B cell (primary cell): ENCODE measurements around the gene LARGE1. TPM values are rescaled to one million over a fixed set of nuclear protein-coding genes. Genes with fewer than 3 reads are reported as not detected.

ENCODE experiments used
- ATAC-seq: fragments of 200-7000 bp; cut with Tn5 transposase; one replicate; pipeline ENCODE4 v1.10.0; 2021; ENCODE audit warnings: low read depth, mild to moderate bottlenecking, moderate number of reproducible peaks, moderate library complexity
- CTCF ChIA-PET: fragments of 350-600 bp; sonication (Branson Sonifier 250); formaldehyde crosslinking; loops from one replicate; lab custom pipeline; 2021; ENCODE audit warnings: antibody characterized with exemption, inconsistent platforms; lab: Charles Lee
- POLR2A ChIA-PET: fragments of 350-600 bp; sonication (Branson Sonifier 250); formaldehyde crosslinking; loops from one replicate; lab custom pipeline; 2021; ENCODE audit warnings: antibody characterized with exemption; lab: Charles Lee
- DNase-seq: peaks from one replicate; pipeline ENCODE4 v3.0.0; 2013
- H2AFZ ChIP-seq: 2 replicates; pipeline ENCODE4 v1.6.1; 2012; ENCODE audit warnings: mild to moderate bottlenecking, low read depth, low read length; ENCODE audit not compliant: insufficient read depth, poor library complexity, severe bottlenecking
- H3K27ac ChIP-seq, 2 donors: 1 replicate in 1 of 2; 2 replicates in 1 of 2; pipeline ENCODE4 v1.5.1; 2012 to 2013; ENCODE audit warnings: low read length in 2 of 2, mild to moderate bottlenecking in 2 of 2, moderate library complexity in 1 of 2
- H3K27me3 ChIP-seq, 4 experiments: fragments of 200-600 bp in 1 of 4; sonication (generic) in 1 of 4; replicated peaks in 1 of 4; 1 replicate in 2 of 4; 2 replicates in 2 of 4; pipeline versions ENCODE4 v1.6.1 to v1.7.0; 2013 to 2016; ENCODE audit warnings: low read length in 3 of 4, mild to moderate bottlenecking in 2 of 4, mixed read lengths in 1 of 4, moderate library complexity in 1 of 4; ENCODE audit not compliant: insufficient read depth in 4 of 4, control insufficient read depth in 3 of 4; ENCODE audit errors: control extremely low read depth in 1 of 4
- H3K36me3 ChIP-seq, 2 experiments: replicated peaks in 1 of 2; 1 replicate in 1 of 2; 2 replicates in 1 of 2; pipeline versions ENCODE4 v1.6.1 to v1.7.1; 2013; ENCODE audit warnings: low read length in 1 of 2; ENCODE audit not compliant: insufficient read depth in 2 of 2, control insufficient read depth in 1 of 2; ENCODE audit errors: control extremely low read depth in 1 of 2, extremely low read depth in 1 of 2
- H3K4me1 ChIP-seq, 2 donors: fragments of 200-600 bp in 1 of 2; sonication (generic) in 1 of 2; 1 replicate in 1 of 2; 2 replicates in 1 of 2; pipeline versions ENCODE4 v1.5.1 to v1.6.1; 2013 to 2017; ENCODE audit warnings: low read length in 2 of 2; ENCODE audit not compliant: control insufficient read depth in 2 of 2, insufficient read depth in 2 of 2
- H3K4me2 ChIP-seq: replicated peaks from 2 replicates; pipeline ENCODE3; 2012; ENCODE audit warnings: mild to moderate bottlenecking, low read depth, low read length; ENCODE audit not compliant: poor library complexity, severe bottlenecking
- H3K4me3 ChIP-seq, 5 experiments: fragments of 200-600 bp in 1 of 5; sonication (generic) in 1 of 5; 1 replicate in 3 of 5; 2 replicates in 2 of 5; pipeline versions ENCODE4 v1.5.1 to v1.7.0; 2011 to 2016; ENCODE audit warnings: low read length in 4 of 5, mild to moderate bottlenecking in 4 of 5, low read depth in 2 of 5, control low read depth in 1 of 5, moderate library complexity in 1 of 5; ENCODE audit not compliant: insufficient read depth in 1 of 5; ENCODE audit errors: control extremely low read depth in 1 of 5, extremely low read depth in 1 of 5
- H3K79me2 ChIP-seq: fragments of 200-600 bp; sonication (generic); one replicate; pipeline ENCODE4 v1.6.0; 2016; ENCODE audit warnings: low read length; ENCODE audit not compliant: control insufficient read depth, insufficient read depth
- H3K9ac ChIP-seq: fragments of 200-600 bp; sonication (generic); 2 replicates; pipeline ENCODE4 v1.6.1; 2017; ENCODE audit warnings: mild to moderate bottlenecking, low read length, moderate library complexity
- H3K9me3 ChIP-seq, 3 donors: one replicate each; pipeline versions ENCODE4 v1.6.1 to v1.7.1; 2013; ENCODE audit warnings: low read length in 2 of 3; ENCODE audit not compliant: control insufficient read depth in 2 of 3, insufficient read depth in 1 of 3; ENCODE audit errors: control extremely low read depth in 1 of 3
- H4K20me1 ChIP-seq: 2 replicates; pipeline ENCODE4 v1.6.0; 2012; ENCODE audit warnings: mild to moderate bottlenecking, low read length; ENCODE audit not compliant: insufficient read depth, control insufficient read depth, poor library complexity, severe bottlenecking
- H3K27ac Mint-ChIP-seq: one replicate; pipeline ENCODE4 v1.8.0; 2021; ENCODE audit warnings: mixed read lengths
- H3K27me3 Mint-ChIP-seq: one replicate; pipeline ENCODE4 v1.8.0; 2021; ENCODE audit warnings: mixed read lengths
- H3K4me1 Mint-ChIP-seq: one replicate; pipeline ENCODE4 v1.8.0; 2021; ENCODE audit warnings: mixed read lengths
- H3K4me3 Mint-ChIP-seq: one replicate; pipeline ENCODE4 v1.8.0; 2021; ENCODE audit warnings: mixed read lengths
- H3K9me3 Mint-ChIP-seq: one replicate; pipeline ENCODE4 v1.8.0; 2022; ENCODE audit warnings: mixed read lengths; ENCODE audit not compliant: insufficient read depth
- CTCF ChIP-seq: fragments of 200-600 bp; IDR thresholded peaks from one replicate; pipeline ENCODE4 v1.8.0; 2022; ENCODE audit warnings: antibody characterized with exemption, mild to moderate bottlenecking
- EZH2 ChIP-seq: IDR thresholded peaks from 2 replicates; pipeline ENCODE4 v1.6.1; 2012; ENCODE audit warnings: borderline replicate concordance, low read depth, mild to moderate bottlenecking, moderate library complexity, low read length; ENCODE audit not compliant: insufficient read depth, poor library complexity, severe bottlenecking
- WGBS: methylation state at CpG from one replicate; pipeline ENCODE4 v1.1.5; 2013; ENCODE audit warnings: missing lambda C conversion rate; ENCODE audit not compliant: insufficient coverage; 5-methylcytosine and 5-hydroxymethylcytosine counted together
- intact Hi-C: fragments of 100-400 bp; cut with micrococcal nuclease; formaldehyde crosslinking; loops from one replicate; pipeline ENCODE4 v1.10.0; 2022
- polyA plus RNA-seq: library from polyadenylated mRNA; depleted of rRNA; stranded (reverse); fragments of >200 nt; gene quantifications from 2 replicates; pipeline ENCODE4 v1.2.3, GENCODE V29; 2012
- total RNA-seq, 2 donors: library from RNA; stranded (reverse); fragments of 120-200 nt in 1 of 2; gene quantifications; 1 replicate in 1 of 2; 2 replicates in 1 of 2; pipeline versions ENCODE4 v1.2.3 to v1.2.4, GENCODE V29; 2013 to 2022

LARGE1 gene
- total and polyA plus RNA-seq, 2 donors (not counting 1 experiment from before 2014, with no cell fraction given) = 20.7 to 82.0 TPM

GRCh38 chr22:33260498-33260897, 659.8 kb downstream of the LARGE1 start:
- H3K27ac Mint-ChIP-seq = no peak overlapping the region
- DNase-seq (no peak), ATAC-seq (no peak)
- H3K4me1 ChIP-seq = peaks cover 20 to 25% of the 10 kb centered on the region in 2 donors
- no peak overlapping the region for H2AFZ ChIP-seq
- H3K4me2 ChIP-seq = no peak overlapping the region
- ChIA-PET POLR2A (no interaction called here), CTCF (interaction anchor here (1.5 kb wide), 1 partner anchor 11 kb away, joined by 3 read pairs; no protein-coding TSS in a partner anchor)
- 69% methylated on average over 7 of the region's 9 CpGs for WGBS
- no peak overlapping the region for H3K4me3 Mint-ChIP-seq
- no peak overlapping the region for H3K9ac ChIP-seq
- TF ChIP-seq EZH2 = no peak
- TF ChIP-seq CTCF = no peak
- no peaks in the 10 kb centered on the region for H3K79me2 ChIP-seq
- no peaks in the 10 kb centered on the region for H3K36me3 ChIP-seq
- H3K27ac ChIP-seq = no peak overlapping the region
- H3K4me3 ChIP-seq = no peak overlapping the region
- H3K9me3 ChIP-seq = peaks cover 0 to 4% (median 0%) of the 10 kb centered on the region in 3 donors
- peaks cover 44% of the 10 kb centered on the region for H3K4me1 Mint-ChIP-seq
- H3K27me3 Mint-ChIP-seq = no peaks in the 10 kb centered on the region
- no peaks in the 10 kb centered on the region for H4K20me1 ChIP-seq
- intact Hi-C loops = no loop called here
- no peaks in the 10 kb centered on the region for H3K27me3 ChIP-seq
- peaks cover 2% of the 10 kb centered on the region for H3K9me3 Mint-ChIP-seq

- CTCF ChIA-PET = interaction anchor here (0.7 to 1.0 kb wide), 2 partner anchors 15 to 668 kb away, joined by 3 to 4 read pairs; no protein-coding TSS in a partner anchor
Measured at GRCh38 chr22:33255791-33256190, 664.5 kb downstream of the LARGE1 start.

More at GRCh38 chr22:33255791-33256190, 664.5 kb downstream of the LARGE1 start:
- no peaks in the 10 kb centered on the region for H3K27me3 ChIP-seq
- no peak overlapping the region for H3K9ac ChIP-seq
- no peaks in the 10 kb centered on the region for H4K20me1 ChIP-seq
- TF ChIP-seq CTCF (no peak), EZH2 (no peak)
- Mint-ChIP-seq H3K4me1 (peaks cover 35% of the 10 kb centered on the region), H3K9me3 (no peaks in the 10 kb centered on the region), H3K4me3 (no peak overlapping the region), H3K27me3 (no peaks in the 10 kb centered on the region), H3K27ac (no peak overlapping the region)
- no peak overlapping the region for H3K4me3 ChIP-seq
- no peaks in the 10 kb centered on the region for H3K79me2 ChIP-seq
- WGBS = 18% methylated on average over 3 of the region's 4 CpGs
- intact Hi-C loops = no loop called here
- H3K4me1 ChIP-seq = peaks cover 21 to 24% of the 10 kb centered on the region in 2 donors
- H3K27ac ChIP-seq = no peak overlapping the region
- H3K36me3 ChIP-seq = no peaks in the 10 kb centered on the region
- H3K4me2 ChIP-seq = peak overlapping the region; percentile 6
- no peak for ATAC-seq
- no peak overlapping the region for H2AFZ ChIP-seq
- POLR2A ChIA-PET = no interaction called here
- no peak for DNase-seq
- H3K9me3 ChIP-seq = peaks cover 0 to 4% (median 0%) of the 10 kb centered on the region in 3 donors
